SJCRH30 (cell line): ENCODE measurements around the gene HAUS5. TPM values are rescaled to one million over a fixed set of nuclear protein-coding genes. Genes with fewer than 3 reads are reported as not detected.
"Not testable (repeated sequence)": the region's sequence is repeated elsewhere in the genome, so short reads cannot be mapped to it uniquely, and the experiment has no call there.

ENCODE experiments used
- DNase-seq, 2 experiments: peaks; one replicate each; pipeline ENCODE4 v3.0.0-alpha.2; 2015 to 2020
- H3K27ac ChIP-seq: fragments of 250-450 bp; sonication (Bioruptor Pico); 2 replicates; pipeline ENCODE4 v1.5.1; 2020; ENCODE audit warnings: mild to moderate bottlenecking, moderate library complexity
- H3K27me3 ChIP-seq: fragments of 250-450 bp; sonication (Bioruptor Pico); 2 replicates; pipeline ENCODE4 v1.5.1; 2020; ENCODE audit warnings: mild to moderate bottlenecking, moderate library complexity
- H3K36me3 ChIP-seq: fragments of 250-450 bp; sonication (Bioruptor Pico); 2 replicates; pipeline ENCODE4 v1.5.1; 2020; ENCODE audit warnings: mild to moderate bottlenecking, moderate library complexity
- H3K4me1 ChIP-seq: fragments of 250-450 bp; sonication (Bioruptor Pico); 2 replicates; pipeline ENCODE4 v1.5.1; 2020; ENCODE audit warnings: mild to moderate bottlenecking, moderate library complexity
- H3K4me3 ChIP-seq: fragments of 250-450 bp; sonication (Bioruptor Pico); 2 replicates; pipeline ENCODE4 v1.5.1; 2020; ENCODE audit warnings: mild to moderate bottlenecking, moderate library complexity
- H3K9me3 ChIP-seq: fragments of 250-450 bp; sonication (Bioruptor Pico); replicated peaks from 2 replicates; pipeline ENCODE4 v1.5.1; 2020; ENCODE audit warnings: mild to moderate bottlenecking, moderate library complexity
- total RNA-seq: library from RNA; depleted of rRNA; stranded (reverse); fragments of >200 nt; shearing (Covaris generic); gene quantifications from 2 replicates; pipeline ENCODE4 v1.2.3, GENCODE V29; 2014

Gene HAUS5
- total RNA-seq, 1 experiment from 2014 or later, result 22.7 TPM

DNA sequence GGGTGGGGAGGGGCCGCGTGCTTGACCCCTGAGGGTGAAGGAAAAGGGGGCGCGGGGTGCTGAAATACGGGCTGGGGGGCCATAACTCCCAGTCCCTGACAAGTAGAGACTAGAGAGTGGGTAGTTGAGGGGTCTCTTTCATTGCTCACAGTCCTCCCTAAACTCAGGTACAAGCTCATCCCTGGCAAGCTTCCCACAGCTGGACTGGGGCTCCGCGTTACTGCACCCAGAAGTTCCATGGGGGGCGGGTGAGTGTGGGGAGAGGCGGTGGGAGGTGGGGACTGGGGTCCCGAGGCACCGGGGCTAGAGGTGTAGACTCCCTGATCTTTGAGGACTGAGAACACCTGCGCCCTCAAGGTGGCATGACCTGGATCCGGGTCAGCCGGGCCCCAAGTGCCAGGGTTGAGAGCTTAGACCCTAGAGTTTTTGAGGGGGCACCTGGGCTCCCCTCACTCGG, 30.3 kb downstream of the HAUS5 start:
- Histone ChIP-seq H3K27ac (peak overlapping the region; percentile 98), H3K4me1 (peaks cover 4% of the 10 kb centered on the region; the same call in 1 of the 2 replicates), H3K9me3 (no peaks in the 10 kb centered on the region), H3K27me3 (no peaks in the 10 kb centered on the region), H3K36me3 (peaks cover 6% of the 10 kb centered on the region; the same call in 1 of the 2 replicates), H3K4me3 (peak overlapping the region; percentile 61)
- DNase-seq, result no peak

DNA sequence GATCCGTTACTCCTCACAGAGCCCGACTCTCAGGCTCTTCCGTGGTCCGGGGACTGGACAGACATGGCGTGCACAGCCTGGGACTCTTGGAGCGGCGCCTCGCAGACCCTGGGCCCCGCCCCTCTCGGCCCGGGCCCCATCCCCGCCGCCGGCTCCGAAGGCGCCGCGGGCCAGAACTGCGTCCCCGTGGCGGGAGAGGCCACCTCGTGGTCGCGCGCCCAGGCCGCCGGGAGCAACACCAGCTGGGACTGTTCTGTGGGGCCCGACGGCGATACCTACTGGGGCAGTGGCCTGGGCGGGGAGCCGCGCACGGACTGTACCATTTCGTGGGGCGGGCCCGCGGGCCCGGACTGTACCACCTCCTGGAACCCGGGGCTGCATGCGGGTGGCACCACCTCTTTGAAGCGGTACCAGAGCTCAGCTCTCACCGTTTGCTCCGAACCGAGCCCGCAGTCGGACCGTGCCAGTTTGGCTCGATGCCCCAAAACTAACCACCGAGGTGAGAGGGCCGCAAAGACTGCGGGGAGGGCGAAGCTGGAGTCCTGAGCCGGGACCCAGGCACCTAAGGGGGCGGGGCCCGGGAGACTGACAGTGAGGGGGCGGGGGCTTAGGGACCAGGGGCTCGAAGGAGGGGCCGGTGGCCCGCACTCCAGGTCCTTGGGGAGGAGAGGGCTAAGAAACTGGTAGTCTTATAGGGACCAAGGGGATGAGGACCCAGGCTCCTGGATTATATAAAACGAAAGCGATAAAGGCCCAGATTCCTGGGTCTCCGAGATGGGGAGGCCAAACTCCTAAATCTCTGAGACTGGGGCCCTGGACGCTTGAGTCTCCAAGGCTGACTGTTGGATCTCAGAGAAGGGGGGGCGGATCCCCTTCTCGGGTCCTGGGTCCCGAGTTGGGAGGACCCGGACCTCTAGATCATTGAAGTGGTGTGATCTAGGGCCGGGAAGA, 31.0 kb downstream of the HAUS5 start:
- DNase-seq, result peak; percentile 93 to 94
- Histone ChIP-seq H3K4me1 (peaks cover 4% of the 10 kb centered on the region; the same call in 1 of the 2 replicates), H3K9me3 (no peaks in the 10 kb centered on the region), H3K27me3 (no peaks in the 10 kb centered on the region), H3K27ac (peak overlapping the region; percentile 98), H3K4me3 (peak overlapping the region; percentile 61), H3K36me3 (no peaks in the 10 kb centered on the region)

DNA sequence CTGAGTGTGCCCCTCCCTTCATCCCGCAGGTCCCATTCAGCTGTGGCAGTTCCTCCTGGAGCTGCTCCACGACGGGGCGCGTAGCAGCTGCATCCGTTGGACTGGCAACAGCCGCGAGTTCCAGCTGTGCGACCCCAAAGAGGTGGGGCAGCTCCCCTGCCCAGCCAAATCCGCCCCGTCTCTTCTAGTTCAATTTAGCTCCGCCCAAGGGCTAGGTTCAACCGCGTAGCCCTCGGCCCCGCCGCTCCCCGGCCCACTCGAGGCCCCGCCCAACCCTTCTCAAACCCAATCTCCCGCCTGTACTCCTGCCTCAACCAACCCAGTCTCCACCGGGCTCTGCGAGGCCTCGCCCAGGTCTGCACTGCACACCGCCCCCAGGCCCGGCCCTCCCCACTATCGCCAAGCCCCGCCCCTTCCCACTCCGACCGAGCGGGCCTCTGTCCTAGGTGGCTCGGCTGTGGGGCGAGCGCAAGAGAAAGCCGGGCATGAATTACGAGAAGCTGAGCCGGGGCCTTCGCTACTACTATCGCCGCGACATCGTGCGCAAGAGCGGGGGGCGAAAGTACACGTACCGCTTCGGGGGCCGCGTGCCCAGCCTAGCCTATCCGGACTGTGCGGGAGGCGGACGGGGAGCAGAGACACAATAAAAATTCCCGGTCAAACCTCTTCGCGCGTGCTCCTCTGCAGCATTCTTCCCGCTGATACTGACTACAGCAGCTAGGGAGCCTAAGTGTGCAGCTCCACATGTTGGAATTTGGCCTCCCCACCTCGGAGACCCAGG, 31.9 kb downstream of the HAUS5 start:
- peak; percentile 98 to 99 for DNase-seq
- no peaks in the 10 kb centered on the region for H3K36me3 ChIP-seq
- peak overlapping the region; percentile 98 for H3K27ac ChIP-seq
- H3K27me3 ChIP-seq, result no peaks in the 10 kb centered on the region
- H3K4me3 ChIP-seq, result peak overlapping the region; percentile 61
- H3K4me1 ChIP-seq, result no peaks in the 10 kb centered on the region; the same call in 1 of the 2 replicates
- H3K9me3 ChIP-seq, result no peaks in the 10 kb centered on the region

DNA sequence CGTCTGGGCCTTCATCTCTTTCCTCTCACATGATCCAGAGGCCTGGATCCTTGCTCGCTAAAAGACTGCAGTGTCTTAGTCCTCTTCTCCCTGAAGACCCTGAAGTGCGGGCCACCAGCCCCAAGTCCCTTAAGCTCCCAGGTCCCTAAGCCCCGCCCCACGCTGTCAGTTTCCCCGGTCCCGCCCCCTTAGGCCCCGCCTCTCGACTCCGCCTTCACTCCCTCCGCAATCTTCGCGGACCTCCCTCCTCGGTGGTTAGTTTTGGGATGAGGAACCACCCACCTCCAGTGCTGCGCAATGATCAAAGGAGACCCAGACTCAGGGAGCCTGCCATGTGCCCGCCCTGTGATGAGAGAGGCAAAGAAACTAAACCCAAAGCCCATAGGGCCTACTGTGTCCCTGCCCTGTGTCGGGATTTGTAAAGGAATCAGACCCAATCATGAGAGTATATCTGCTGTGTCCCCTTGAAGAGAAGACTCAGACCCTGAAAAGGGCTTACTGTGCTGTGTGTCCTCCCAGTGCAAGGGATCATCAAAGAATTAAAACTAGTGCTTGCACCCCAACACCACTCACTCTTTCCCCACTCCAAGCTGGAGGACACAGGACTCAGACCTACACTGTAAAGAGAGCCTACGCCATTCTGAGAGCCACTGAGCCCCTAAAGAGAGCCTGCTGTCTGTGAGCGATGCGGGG, 32.6 kb downstream of the HAUS5 start:
- Histone ChIP-seq H3K4me1 (no peaks in the 10 kb centered on the region; the same call in 1 of the 2 replicates), H3K27ac (peak overlapping the region; percentile 98), H3K4me3 (peak overlapping the region; percentile 61), H3K36me3 (0 out of 2 replicates have a peak, but pooled peaks cover 2% of the 10 kb centered on the region), H3K9me3 (no peaks in the 10 kb centered on the region), H3K27me3 (no peaks in the 10 kb centered on the region)
- peak; percentile 76 to 80 for DNase-seq

DNA sequence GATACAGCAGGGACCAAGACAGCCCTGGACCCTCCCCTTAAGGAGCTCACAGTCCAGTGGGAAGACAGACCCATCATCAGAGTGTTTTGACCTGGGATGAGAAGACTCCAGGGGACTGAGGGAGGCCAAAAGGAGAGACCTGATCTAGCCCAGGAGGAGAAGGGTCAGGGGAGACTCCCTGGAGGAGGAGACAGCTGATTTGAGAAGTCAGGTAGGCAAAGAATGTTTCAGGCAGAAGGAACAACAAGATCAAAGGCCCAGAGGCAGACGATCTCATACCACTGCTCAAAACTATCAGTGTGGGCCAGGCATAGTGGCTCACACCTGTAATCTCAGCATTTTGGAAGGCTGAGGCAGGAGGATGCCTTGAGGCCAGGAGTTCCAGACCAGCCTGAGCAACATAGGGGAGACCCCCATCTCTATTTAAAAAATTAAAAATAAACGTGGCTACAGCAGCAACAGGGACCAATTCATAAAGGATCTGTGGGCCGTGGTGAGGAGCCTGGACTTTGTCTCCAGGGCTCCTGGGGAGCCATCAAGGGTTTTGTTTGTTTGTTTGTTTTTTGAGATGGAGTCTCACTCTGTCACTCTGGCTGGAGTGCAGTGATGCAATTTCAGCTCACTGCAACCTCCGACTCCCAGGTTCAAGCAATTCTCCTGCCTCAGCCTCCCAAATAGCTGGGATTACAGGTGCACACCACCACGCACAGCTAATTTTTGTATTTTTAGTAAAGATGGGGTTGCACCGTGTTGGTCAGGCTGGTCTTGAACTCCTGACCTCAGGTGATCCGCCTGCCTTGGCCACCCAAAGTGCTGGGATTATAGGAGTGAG, 33.4 kb downstream of the HAUS5 start:
- Histone ChIP-seq H3K4me3 (no peak overlapping the region), H3K27ac (no peak overlapping the region), H3K9me3 (no peaks in the 10 kb centered on the region), H3K36me3 (peaks cover 2% of the 10 kb centered on the region; the same call in 1 of the 2 replicates), H3K27me3 (no peaks in the 10 kb centered on the region), H3K4me1 (no peaks in the 10 kb centered on the region; the same call in 1 of the 2 replicates)
- DNase-seq, result no peak

DNA sequence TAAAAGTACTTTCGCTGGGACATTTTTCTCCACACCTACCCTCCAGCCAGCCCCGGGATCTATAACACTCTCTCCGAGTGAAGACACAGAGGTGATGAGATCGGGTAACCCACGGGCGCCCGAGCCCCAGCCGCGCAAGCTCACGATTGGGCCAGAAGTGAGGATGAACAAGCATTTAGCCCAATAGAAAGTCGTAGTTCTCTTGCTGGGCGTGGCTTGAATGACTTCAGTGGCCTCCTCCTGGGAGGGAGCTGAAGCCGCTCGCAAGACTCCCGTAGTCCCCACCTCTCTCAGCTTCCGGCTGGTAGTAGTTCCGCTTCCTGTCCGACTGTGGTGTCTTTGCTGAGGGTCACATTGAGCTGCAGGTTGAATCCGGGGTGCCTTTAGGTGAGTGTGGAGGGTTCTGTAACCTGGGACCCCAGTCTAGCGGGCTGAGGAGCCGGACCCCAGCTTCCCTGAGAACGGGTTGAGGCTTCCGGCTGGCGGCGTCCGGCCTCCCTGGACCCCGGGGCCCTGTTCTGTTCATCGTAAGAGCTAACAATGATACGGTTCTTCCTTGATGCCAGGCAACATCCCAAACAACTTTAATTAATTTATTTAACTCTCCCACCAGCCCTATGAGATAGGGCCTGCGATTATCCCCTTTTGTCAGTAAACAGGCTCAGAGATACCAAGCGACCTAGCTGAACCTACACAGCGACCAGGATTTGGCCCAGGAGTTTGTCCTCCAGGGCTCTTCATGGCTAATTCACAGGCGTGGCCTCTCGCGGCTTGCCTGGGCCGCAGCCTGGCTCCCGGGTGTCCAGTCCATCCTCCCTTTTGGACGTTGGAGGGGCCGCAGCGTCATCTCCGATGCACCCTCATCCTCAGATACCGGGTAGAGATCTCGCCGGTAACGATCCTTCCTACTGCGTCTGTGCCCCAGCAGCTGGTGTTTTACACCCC, 35.8 kb downstream of the HAUS5 start, which contains the start of gene COX6B1:
Gene COX6B1, plus strand, starts transcription at position 307 of the 945 bp plus-strand sequence. CDS start 2,921 bp downstream, outside the sequence.
- peak within 1 kb of the TSS; percentile 81 for H3K4me3 ChIP-seq
- no peaks in the 10 kb centered on the region; the same call in 1 of the 2 replicates for H3K4me1 ChIP-seq
- H3K9me3 ChIP-seq, result no peaks in the 10 kb centered on the region
- H3K36me3 ChIP-seq, result peaks cover 16% of the 10 kb centered on the region
- peak; percentile 97 to 99 for DNase-seq
- H3K27ac ChIP-seq, result peak within 1 kb of the TSS; percentile 41
- H3K27me3 ChIP-seq, result no peaks in the 10 kb centered on the region

DNA sequence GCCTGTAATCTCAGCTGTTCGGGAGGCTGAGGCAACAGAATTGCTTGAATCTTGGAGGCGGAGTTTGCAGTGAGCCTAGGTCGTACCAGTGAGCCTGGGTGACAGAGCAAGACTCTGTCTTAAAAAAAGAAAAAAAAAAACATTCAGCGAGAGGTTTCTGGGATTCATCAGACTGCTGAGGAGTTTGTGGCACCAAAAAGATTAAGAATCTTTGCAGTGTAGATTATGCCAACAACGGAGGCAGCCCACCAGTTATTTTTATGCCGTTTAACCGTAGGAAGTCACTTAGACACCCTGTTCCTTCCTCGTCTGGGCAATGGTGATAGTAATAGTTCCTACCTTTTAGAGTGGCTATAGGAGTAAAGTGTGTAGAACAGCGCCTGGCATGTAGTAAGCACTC, 38.0 kb downstream of the HAUS5 start:
- no peak for DNase-seq
- Histone ChIP-seq H3K4me1 (no peaks in the 10 kb centered on the region; the same call in 1 of the 2 replicates), H3K9me3 (no peaks in the 10 kb centered on the region), H3K27me3 (no peaks in the 10 kb centered on the region), H3K36me3 (peaks cover 34% of the 10 kb centered on the region), H3K27ac (no peak overlapping the region), H3K4me3 (no peak overlapping the region)

DNA sequence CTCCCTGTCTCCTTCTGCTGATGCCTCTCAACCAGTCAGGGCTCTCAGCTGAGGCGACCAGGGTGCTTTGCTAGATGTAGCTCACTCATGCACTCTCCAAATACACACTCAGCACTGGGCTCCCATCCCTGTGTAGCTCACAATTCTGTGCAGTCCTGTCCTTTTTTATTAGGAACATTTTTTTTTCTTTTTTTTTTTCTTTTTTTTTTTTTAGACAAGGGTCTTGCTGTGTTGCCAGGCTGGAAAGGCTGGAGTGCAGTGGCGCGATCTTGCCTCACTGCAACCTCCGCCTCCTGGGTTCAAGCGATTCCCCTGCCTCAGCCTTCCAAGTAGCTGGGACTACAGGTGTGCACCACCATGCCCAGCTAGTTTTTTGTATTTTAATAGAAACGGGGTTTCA, 42.3 kb downstream of the HAUS5 start:
- peaks cover 58% of the 10 kb centered on the region for H3K36me3 ChIP-seq
- not testable (repeated sequence) for H3K27ac ChIP-seq, H3K27me3 ChIP-seq, H3K4me3 ChIP-seq, DNase-seq, H3K9me3 ChIP-seq, H3K4me1 ChIP-seq

DNA sequence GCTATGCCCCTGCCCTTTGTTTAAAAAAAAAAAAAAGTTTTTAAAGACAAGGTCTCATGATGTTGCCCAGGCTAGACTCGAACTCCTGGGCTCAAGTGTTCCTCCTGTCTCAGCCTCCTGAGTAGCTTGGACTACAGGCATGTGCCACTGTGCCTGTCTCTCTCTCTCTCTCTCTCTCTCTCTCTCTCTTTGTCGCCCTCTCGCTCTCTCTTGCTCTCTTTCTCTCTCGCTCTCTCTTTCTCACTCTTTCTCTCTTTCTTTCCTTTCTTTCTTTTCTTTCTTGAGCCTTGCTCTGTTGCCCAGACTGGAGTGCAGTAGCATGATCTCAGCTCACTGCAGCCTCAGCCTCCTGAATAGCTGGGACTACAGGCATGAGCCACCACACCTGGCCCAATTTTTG, 43.1 kb downstream of the HAUS5 start:
- Histone ChIP-seq H3K4me1 (no peaks in the 10 kb centered on the region), H3K36me3 (peaks cover 56% of the 10 kb centered on the region), H3K27ac (no peak overlapping the region), H3K4me3 (no peak overlapping the region), H3K27me3 (no peaks in the 10 kb centered on the region), H3K9me3 (no peaks in the 10 kb centered on the region)
- DNase-seq, result no peak

DNA sequence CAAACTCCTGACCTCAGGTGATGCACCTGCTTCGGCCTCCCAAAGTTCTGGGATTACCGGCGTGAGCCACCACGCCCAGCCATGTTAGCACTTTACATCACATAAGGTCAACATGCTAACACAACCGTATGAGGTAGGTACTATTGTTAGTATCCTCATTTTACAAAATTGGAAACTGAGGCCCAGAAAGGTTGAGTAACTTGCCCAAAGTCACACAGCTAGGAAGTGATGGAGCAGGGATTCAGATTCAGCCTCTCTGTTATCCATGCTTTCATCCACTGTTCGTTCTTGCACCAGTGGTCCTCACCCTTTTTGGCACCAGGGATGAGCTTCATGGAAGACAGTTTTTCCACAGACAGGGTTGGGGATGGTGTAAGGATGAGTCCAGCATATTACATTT, 44.2 kb downstream of the HAUS5 start:
- Histone ChIP-seq H3K4me3 (no peak overlapping the region), H3K9me3 (no peaks in the 10 kb centered on the region), H3K4me1 (no peaks in the 10 kb centered on the region), H3K27me3 (no peaks in the 10 kb centered on the region), H3K27ac (no peak overlapping the region), H3K36me3 (peaks cover 48% of the 10 kb centered on the region)
- no peak for DNase-seq

DNA sequence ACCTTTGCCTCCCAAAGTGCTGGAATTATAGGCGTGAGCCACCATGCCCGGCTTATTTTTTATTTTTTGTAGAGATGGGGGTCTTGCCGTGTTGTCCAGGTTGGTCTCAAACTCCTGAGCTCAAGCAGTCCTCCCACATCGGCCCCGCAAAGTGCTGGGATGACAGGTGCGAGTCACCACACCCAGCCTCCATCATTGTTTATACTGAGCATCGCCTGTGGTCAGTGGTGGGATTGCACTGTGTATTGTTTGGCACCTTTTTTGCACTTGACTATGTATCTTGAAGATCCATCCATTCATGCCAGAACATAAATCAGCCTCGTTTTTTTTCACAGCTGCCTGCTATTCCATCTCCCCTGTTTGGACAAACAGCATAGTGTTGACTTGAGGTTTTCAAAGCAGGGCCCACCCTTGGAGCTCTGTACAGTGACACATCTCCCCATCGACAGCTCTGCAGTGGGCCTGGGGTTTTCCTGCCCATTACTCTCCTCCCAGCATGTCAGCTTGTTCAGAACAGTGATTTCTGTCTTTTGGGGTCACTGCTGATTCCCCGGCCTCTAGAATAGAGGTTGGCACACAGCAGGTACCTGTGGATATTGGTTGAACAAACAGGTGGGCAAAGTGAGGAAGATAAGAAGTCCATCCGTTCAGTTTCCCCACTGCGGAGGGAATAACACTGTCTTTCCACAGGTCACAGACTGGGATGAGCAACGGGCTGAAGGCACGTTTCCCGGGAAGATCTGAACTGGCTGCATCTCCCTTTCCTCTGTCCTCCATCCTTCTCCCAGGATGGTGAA, 45.6 kb downstream of the HAUS5 start:
- DNase-seq, result peak in 1 of 2 experiments; percentile 20
- H3K4me1 ChIP-seq, result no peaks in the 10 kb centered on the region
- peaks cover 44% of the 10 kb centered on the region for H3K36me3 ChIP-seq
- no peak overlapping the region for H3K4me3 ChIP-seq
- no peaks in the 10 kb centered on the region for H3K27me3 ChIP-seq
- H3K9me3 ChIP-seq, result no peaks in the 10 kb centered on the region
- no peak overlapping the region for H3K27ac ChIP-seq

DNA sequence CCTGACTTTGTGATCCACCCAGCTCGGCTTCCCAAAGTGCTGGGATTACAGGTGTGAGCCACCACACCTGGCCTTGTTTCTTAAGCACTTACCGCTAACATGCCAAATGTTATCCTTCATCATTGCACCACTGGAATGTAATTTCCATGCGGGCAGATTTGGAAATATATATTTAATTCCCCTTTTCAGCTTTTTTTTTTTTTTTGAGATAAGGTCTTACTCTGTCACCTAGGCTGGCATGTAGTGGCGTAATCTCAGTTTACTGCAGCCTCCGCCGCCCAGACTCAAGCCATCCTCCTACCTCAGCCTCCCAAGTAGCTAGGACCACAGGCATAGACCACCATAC, 49.4 kb downstream of the HAUS5 start:
- peaks cover 14% of the 10 kb centered on the region for H3K36me3 ChIP-seq
- no peaks in the 10 kb centered on the region for H3K9me3 ChIP-seq
- DNase-seq, result no peak
- H3K27ac ChIP-seq, result no peak overlapping the region
- no peaks in the 10 kb centered on the region for H3K4me1 ChIP-seq
- no peak overlapping the region for H3K4me3 ChIP-seq
- H3K27me3 ChIP-seq, result no peaks in the 10 kb centered on the region
